Stimulated activated naive CD8-positive, alpha-beta T cell treated with anti-CD3 and anti-CD28 coated beads, Interleukin-15, Interleukin-2, amounts not matched to agents 100 ng/mL and 50 ng/mL, for 24 hours (primary cell): ENCODE measurements around the gene LHX4.
"Not testable (repeated sequence)": the region's sequence is repeated elsewhere in the genome, so short reads cannot be mapped to it uniquely, and the experiment has no call there.

ENCODE experiments used
- H3K27ac Mint-ChIP-seq: one replicate; pipeline ENCODE4 v1.8.0; 2021; ENCODE audit warnings: mild to moderate bottlenecking, mixed read lengths
- H3K27me3 Mint-ChIP-seq: one replicate; pipeline ENCODE4 v1.8.0; 2021; ENCODE audit warnings: mixed read lengths
- H3K36me3 Mint-ChIP-seq: one replicate; pipeline ENCODE4 v1.8.0; 2021; ENCODE audit warnings: low read depth, mixed read lengths
- H3K4me1 Mint-ChIP-seq: one replicate; pipeline ENCODE4 v1.8.0; 2021; ENCODE audit warnings: low read depth, mixed read lengths
- H3K4me3 Mint-ChIP-seq: one replicate; pipeline ENCODE4 v1.8.0; 2021; ENCODE audit warnings: mild to moderate bottlenecking, mixed read lengths
- H3K9me3 Mint-ChIP-seq: one replicate; pipeline ENCODE4 v1.8.0; 2021; ENCODE audit warnings: mixed read lengths

The LHX4 gene

GRCh38 chr1:180193141-180194047, 36.7 kb upstream of the LHX4 start:
- no peak overlapping the region for H3K27ac Mint-ChIP-seq
- no peaks in the 10 kb centered on the region for H3K27me3 Mint-ChIP-seq
- no peak overlapping the region for H3K4me3 Mint-ChIP-seq
- H3K4me1 Mint-ChIP-seq = peaks cover 7% of the 10 kb centered on the region
- H3K9me3 Mint-ChIP-seq = no peaks in the 10 kb centered on the region
- peaks cover 22% of the 10 kb centered on the region for H3K36me3 Mint-ChIP-seq

DNA sequence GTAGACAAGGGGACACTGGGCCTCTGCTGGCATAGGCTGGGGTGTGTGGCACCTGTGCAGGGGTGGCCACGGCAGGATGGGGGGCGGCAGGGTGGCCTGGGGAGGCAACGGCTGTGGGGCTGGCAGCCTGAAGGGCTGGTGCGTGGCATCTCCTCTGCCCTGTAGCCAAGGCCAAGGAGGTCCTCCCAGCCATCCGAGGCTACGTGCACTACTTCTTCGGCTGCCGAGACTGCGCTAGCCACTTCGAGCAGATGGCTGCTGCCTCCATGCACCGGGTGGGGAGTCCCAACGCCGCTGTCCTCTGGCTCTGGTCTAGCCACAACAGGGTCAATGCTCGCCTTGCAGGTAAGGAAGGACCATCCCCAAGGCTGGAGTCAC, 36.0 kb upstream of the LHX4 start:
- Mint-ChIP-seq H3K4me1 (peaks cover 7% of the 10 kb centered on the region), H3K4me3 (no peak overlapping the region), H3K9me3 (no peaks in the 10 kb centered on the region), H3K36me3 (peaks cover 17% of the 10 kb centered on the region), H3K27ac (no peak overlapping the region), H3K27me3 (no peaks in the 10 kb centered on the region)

DNA sequence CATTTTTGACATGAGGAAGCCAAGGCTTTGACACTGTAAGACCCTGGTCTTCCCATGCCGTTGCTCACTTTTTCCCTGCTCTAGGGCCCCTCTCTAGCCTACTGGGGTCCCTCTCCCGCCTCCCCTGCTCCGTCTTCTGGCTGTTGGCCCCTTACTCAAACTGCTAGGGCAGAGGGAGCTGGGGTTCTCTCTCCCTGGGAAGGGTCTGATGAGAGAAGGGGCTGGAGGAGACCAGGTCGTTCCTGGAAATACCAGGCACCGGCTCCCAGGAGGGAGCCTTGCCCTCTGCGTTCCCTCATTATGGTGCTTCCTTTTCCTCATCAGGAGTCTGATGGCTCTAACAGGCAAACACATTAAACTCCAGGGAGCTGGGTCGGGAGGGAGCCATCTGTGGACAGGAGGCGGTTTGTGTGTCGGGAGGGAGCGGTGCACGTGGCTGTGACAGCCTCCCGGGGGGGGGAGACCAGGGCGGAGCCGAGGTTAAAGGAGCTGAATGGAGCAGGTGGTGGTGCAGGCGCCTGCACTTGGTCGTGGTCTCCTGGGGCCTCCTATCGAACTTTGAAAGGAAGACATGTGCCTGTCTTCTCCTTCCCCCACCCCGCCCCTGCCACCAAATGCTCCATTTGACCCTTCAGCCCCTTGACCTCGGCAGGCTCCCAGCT, 35.4 kb upstream of the LHX4 start:
- Mint-ChIP-seq H3K27me3 (no peaks in the 10 kb centered on the region), H3K4me3 (no peak overlapping the region), H3K27ac (no peak overlapping the region), H3K4me1 (peaks cover 7% of the 10 kb centered on the region), H3K9me3 (no peaks in the 10 kb centered on the region), H3K36me3 (peaks cover 14% of the 10 kb centered on the region)

GRCh38 chr1:180195401-180195800, 34.7 kb upstream of the LHX4 start:
- H3K4me1 Mint-ChIP-seq = peaks cover 7% of the 10 kb centered on the region
- H3K9me3 Mint-ChIP-seq = no peaks in the 10 kb centered on the region
- H3K36me3 Mint-ChIP-seq = peaks cover 12% of the 10 kb centered on the region
- H3K27me3 Mint-ChIP-seq = no peaks in the 10 kb centered on the region
- H3K4me3 Mint-ChIP-seq = no peak overlapping the region
- no peak overlapping the region for H3K27ac Mint-ChIP-seq

- Mint-ChIP-seq H3K9me3 (no peaks in the 10 kb centered on the region), H3K4me3 (no peak overlapping the region), H3K36me3 (peaks cover 11% of the 10 kb centered on the region), H3K27me3 (no peaks in the 10 kb centered on the region), H3K4me1 (peaks cover 7% of the 10 kb centered on the region), H3K27ac (no peak overlapping the region)
These were observed 34.1 kb upstream of the LHX4 start for GRCh38 chr1:180195916-180196315.

GRCh38 chr1:180196436-180197003, 33.5 kb upstream of the LHX4 start:
- H3K4me1 Mint-ChIP-seq = peaks cover 7% of the 10 kb centered on the region
- H3K9me3 Mint-ChIP-seq = no peaks in the 10 kb centered on the region
- no peak overlapping the region for H3K4me3 Mint-ChIP-seq
- H3K27me3 Mint-ChIP-seq = no peaks in the 10 kb centered on the region
- H3K27ac Mint-ChIP-seq = no peak overlapping the region
- peaks cover 7% of the 10 kb centered on the region for H3K36me3 Mint-ChIP-seq

GRCh38 chr1:180197231-180197630, 32.8 kb upstream of the LHX4 start:
- no peak overlapping the region for H3K4me3 Mint-ChIP-seq
- no peaks in the 10 kb centered on the region for H3K9me3 Mint-ChIP-seq
- no peaks in the 10 kb centered on the region for H3K27me3 Mint-ChIP-seq
- peaks cover 2% of the 10 kb centered on the region for H3K4me1 Mint-ChIP-seq
- no peak overlapping the region for H3K27ac Mint-ChIP-seq
- H3K36me3 Mint-ChIP-seq = peaks cover 2% of the 10 kb centered on the region

- Mint-ChIP-seq H3K4me1 (no peaks in the 10 kb centered on the region), H3K36me3 (no peaks in the 10 kb centered on the region), H3K9me3 (no peaks in the 10 kb centered on the region), H3K27ac (no peak overlapping the region), H3K4me3 (no peak overlapping the region), H3K27me3 (no peaks in the 10 kb centered on the region)
These were observed 31.9 kb upstream of the LHX4 start for GRCh38 chr1:180198196-180198595.

- H3K4me1 Mint-ChIP-seq = no peaks in the 10 kb centered on the region
- H3K9me3 Mint-ChIP-seq = no peaks in the 10 kb centered on the region
- no peaks in the 10 kb centered on the region for H3K27me3 Mint-ChIP-seq
- no peak overlapping the region for H3K4me3 Mint-ChIP-seq
- no peak overlapping the region for H3K27ac Mint-ChIP-seq
- H3K36me3 Mint-ChIP-seq = no peaks in the 10 kb centered on the region
These were observed 31.5 kb upstream of the LHX4 start for GRCh38 chr1:180198611-180199010.

DNA sequence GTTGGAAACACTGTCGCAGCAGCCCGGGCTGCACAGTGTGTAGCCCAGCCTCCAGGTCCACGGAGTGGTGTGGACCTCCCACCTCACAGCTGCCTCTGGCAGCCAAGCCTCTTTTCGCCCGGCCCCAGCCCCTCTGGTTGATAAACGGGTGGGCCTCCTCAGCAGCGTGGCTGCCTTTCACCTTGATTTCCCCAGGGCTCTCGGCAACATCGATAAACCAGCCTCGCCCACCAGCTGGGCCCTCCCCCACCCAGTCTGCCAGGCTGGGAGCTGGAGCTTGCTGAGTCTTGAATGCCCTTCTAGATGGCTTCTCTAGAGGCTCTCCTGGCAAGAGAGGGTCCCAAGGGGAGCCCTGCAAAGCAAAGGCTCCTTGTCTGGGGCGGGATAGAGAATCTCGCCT, 31.0 kb upstream of the LHX4 start:
- H3K9me3 Mint-ChIP-seq = no peaks in the 10 kb centered on the region
- no peaks in the 10 kb centered on the region for H3K4me1 Mint-ChIP-seq
- H3K27me3 Mint-ChIP-seq = no peaks in the 10 kb centered on the region
- no peaks in the 10 kb centered on the region for H3K36me3 Mint-ChIP-seq
- H3K4me3 Mint-ChIP-seq = no peak overlapping the region
- H3K27ac Mint-ChIP-seq = no peak overlapping the region

- Mint-ChIP-seq H3K27ac (no peak overlapping the region), H3K27me3 (no peaks in the 10 kb centered on the region), H3K36me3 (no peaks in the 10 kb centered on the region), H3K4me1 (no peaks in the 10 kb centered on the region), H3K4me3 (no peak overlapping the region), H3K9me3 (no peaks in the 10 kb centered on the region)
These were observed 28.4 kb upstream of the LHX4 start for GRCh38 chr1:180201451-180202200.

- not testable (repeated sequence) for H3K27me3 Mint-ChIP-seq, H3K36me3 Mint-ChIP-seq, H3K27ac Mint-ChIP-seq
These were observed 27.5 kb upstream of the LHX4 start for GRCh38 chr1:180202588-180202987.

DNA sequence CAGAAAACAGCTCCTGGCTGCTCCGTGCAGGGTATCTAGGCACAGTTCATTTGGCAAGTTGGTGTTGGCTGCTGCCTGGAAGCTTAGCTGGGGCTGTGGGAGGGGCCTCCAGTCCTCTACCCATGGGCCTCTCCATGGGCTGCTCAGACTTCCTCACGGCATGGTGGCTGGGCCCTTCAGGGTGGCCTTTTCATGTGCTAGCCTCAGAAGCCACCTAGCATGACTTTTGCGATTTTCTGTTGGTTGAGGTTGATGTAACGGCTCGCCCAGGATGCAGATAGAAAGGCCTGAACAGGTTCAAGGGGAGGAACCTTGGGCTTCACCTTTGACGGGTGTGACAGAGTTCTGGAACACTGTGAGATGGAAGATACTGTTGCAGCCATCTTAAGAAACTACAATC, 25.8 kb upstream of the LHX4 start:
- Mint-ChIP-seq H3K27me3 (no peaks in the 10 kb centered on the region), H3K4me1 (no peaks in the 10 kb centered on the region), H3K4me3 (no peak overlapping the region), H3K9me3 (no peaks in the 10 kb centered on the region), H3K36me3 (no peaks in the 10 kb centered on the region), H3K27ac (no peak overlapping the region)

More at GRCh38 chr1:180202588-180202987, 27.5 kb upstream of the LHX4 start:
- not testable (repeated sequence) for H3K4me3 Mint-ChIP-seq, H3K4me1 Mint-ChIP-seq, H3K9me3 Mint-ChIP-seq

- H3K27ac Mint-ChIP-seq = no peak overlapping the region
- no peaks in the 10 kb centered on the region for H3K36me3 Mint-ChIP-seq
- H3K4me1 Mint-ChIP-seq = no peaks in the 10 kb centered on the region
- H3K27me3 Mint-ChIP-seq = no peaks in the 10 kb centered on the region
- no peak overlapping the region for H3K4me3 Mint-ChIP-seq
- no peaks in the 10 kb centered on the region for H3K9me3 Mint-ChIP-seq
These were observed 23.5 kb upstream of the LHX4 start for GRCh38 chr1:180206581-180206980.

DNA sequence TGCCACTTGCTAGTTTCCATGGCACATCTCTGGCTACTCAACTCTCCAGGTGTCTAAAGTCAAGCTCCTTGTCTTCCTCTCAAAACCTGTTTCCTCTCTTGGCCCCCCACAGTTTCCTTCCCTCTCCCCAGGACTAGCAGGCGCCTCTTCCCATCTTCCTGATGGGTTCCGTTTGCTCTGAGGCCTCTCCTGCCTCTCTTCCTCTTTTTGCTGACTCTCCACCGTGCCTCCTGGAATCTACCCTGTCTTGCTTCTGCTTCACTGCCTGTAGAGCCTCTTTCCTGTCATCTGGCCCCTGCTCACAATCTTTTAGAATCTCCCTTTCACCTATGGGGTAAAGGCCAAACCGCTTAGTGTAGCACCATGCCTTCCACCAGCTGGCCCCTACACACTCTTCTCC, 21.8 kb upstream of the LHX4 start:
- H3K27me3 Mint-ChIP-seq = no peaks in the 10 kb centered on the region
- no peak overlapping the region for H3K27ac Mint-ChIP-seq
- peaks cover 1% of the 10 kb centered on the region for H3K4me1 Mint-ChIP-seq
- no peaks in the 10 kb centered on the region for H3K9me3 Mint-ChIP-seq
- H3K36me3 Mint-ChIP-seq = no peaks in the 10 kb centered on the region
- H3K4me3 Mint-ChIP-seq = no peak overlapping the region
